ENCODE results near the gene MALT1.

DNA sequence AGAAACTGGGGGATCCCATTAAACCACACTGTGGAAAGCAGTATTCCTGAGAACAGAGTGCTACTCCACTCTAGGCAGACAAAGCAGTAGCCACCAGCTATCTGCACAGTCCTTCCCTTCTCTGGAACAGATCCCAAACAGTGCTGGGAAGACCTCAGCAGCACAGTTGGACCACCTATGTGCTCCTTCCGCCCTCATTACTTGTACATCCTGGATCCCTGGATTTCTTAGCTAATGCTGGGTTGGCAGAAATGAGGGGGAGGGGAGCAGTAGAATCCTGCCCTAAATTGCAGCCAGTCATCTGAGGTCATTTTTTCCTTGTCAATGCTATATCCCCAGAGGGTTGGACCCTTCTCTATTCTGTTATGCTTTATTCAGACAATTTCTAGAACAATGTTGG lies 13.8 kb upstream of the MALT1 start:
- no peak; the same call in 1 of the 2 replicates for TF ChIP-seq POLR2A (IDR thresholded peaks at IDR 0.05; ENCODE audit: low read depth, low read length)
- TF ChIP-seq POLR2AphosphoS5 (IDR thresholded peaks at IDR 0.05; ENCODE audit: low read depth, low read length): peak; percentile 51
- TF ChIP-seq TAF1 (IDR thresholded peaks at IDR 0.05; ENCODE audit: borderline replicate concordance, low read depth, low read length): no peak

Measured in GM12892 (cell line).